ENCODE results near the gene ECHDC3.

GRCh38 chr10:11701451-11702095 is 40.6 kb upstream of the ECHDC3 start:
- TF ChIP-seq CTCF (conservative IDR thresholded peaks at IDR 0.05) (no peak), ZFX (IDR thresholded peaks at IDR 0.05) (no peak)
